GM12801 (cell line): ENCODE data around the gene COL5A2.

ENCODE experiments used
- TF ChIP-seq, protein P1 (sequence below): IDR thresholded peaks from one replicate; pipeline ENCODE4 v1.5.1; 2011; ENCODE audit warnings: control low read depth; ENCODE audit not compliant: insufficient read length; ENCODE audit errors: extremely low read depth

COL5A2 gene

DNA sequence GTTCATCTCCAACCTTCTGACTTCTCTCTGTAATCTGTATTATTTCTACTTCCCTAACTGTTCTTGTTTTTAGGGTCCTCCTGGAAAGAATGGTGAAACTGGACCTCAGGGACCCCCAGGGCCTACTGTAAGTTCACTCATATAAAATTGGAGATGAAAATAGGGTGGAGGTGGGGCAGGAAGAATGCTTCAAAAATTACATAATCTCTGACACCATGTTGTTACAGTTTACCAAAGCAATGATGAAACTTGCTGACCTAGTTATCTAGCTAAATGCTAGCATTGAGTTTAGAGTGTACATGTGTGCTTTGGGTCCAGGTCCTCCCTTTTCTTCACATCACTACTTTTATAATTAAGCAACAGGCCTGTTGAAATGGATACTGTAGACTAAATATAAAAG, 182.3 kb downstream of the COL5A2 start:
- TF ChIP-seq, protein P1, sequence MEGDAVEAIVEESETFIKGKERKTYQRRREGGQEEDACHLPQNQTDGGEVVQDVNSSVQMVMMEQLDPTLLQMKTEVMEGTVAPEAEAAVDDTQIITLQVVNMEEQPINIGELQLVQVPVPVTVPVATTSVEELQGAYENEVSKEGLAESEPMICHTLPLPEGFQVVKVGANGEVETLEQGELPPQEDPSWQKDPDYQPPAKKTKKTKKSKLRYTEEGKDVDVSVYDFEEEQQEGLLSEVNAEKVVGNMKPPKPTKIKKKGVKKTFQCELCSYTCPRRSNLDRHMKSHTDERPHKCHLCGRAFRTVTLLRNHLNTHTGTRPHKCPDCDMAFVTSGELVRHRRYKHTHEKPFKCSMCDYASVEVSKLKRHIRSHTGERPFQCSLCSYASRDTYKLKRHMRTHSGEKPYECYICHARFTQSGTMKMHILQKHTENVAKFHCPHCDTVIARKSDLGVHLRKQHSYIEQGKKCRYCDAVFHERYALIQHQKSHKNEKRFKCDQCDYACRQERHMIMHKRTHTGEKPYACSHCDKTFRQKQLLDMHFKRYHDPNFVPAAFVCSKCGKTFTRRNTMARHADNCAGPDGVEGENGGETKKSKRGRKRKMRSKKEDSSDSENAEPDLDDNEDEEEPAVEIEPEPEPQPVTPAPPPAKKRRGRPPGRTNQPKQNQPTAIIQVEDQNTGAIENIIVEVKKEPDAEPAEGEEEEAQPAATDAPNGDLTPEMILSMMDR: no peak

GRCh38 chr2:188993247-188993646, 186.3 kb downstream of the COL5A2 start:
- TF ChIP-seq, protein P1: no peak

DNA sequence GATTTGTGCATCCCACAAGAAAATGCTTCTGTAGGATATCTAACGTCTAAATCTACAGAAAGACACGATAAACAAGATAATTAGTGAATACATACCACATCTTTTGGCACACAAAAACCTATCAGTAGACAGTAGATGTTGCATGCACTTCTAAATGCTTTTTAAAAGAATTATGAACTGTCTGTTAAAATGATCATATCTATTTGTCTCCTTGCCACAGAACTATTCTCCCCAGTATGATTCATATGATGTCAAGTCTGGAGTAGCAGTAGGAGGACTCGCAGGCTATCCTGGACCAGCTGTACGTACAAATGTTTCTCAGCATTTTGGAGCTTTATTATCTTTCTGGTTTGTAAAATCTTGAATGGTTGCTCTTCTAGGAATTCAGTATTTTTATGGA, 192.7 kb downstream of the COL5A2 start:
- TF ChIP-seq, protein P1: no peak

DNA sequence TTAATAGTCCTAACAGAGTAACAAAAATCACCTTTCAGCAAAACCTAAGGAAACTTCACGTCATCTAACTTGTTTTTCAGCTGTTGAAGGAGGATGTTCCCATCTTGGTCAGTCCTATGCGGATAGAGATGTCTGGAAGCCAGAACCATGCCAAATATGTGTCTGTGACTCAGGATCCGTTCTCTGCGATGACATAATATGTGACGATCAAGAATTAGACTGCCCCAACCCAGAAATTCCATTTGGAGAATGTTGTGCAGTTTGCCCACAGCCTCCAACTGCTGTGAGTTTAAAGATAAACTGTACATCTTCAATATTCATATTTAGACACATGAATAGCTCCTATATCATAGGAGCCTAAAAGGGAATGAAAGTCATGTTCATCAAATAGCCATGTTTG, 194.9 kb downstream of the COL5A2 start:
- TF ChIP-seq, protein P1: no peak

GRCh38 chr2:188984065-188984491, 195.5 kb downstream of the COL5A2 start:
- TF ChIP-seq, protein P1: no peak

DNA sequence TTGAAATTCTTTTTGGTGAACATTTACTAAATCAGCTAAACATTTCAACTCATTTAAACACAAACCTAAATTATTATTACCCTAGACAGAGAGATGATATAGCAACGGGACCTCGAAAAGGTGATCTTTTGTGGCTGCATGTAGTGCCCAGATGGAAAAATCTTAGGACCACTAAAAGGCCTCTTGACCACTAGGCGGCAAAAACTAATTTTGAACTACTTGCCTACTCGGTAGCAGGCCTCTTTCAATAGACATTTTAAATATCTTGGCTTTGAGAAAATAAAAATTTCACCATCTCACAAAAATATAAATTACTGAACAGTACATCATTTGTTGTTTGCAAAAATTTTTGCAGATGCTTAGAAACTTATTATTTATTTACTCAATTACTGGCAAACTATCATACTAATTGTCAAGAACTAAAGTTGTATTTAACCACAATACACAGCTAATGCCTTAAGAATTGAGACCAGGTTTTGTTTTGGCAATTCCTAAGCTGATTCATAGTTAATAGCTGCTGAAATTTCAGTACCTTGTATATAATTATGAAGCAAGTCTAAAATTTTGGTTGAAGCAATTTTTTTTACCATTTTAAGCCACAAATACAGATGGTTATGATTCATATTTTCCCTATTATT, 196.0 kb downstream of the COL5A2 start:
- TF ChIP-seq, protein P1: no peak
